Measurements from ENCODE around the gene PRODH2. TPM values are rescaled to one million over a fixed set of nuclear protein-coding genes. Genes with fewer than 3 reads are reported as not detected.

The PRODH2 gene
- total RNA-seq, 1 experiment from 2014 or later, result not detected

DNA sequence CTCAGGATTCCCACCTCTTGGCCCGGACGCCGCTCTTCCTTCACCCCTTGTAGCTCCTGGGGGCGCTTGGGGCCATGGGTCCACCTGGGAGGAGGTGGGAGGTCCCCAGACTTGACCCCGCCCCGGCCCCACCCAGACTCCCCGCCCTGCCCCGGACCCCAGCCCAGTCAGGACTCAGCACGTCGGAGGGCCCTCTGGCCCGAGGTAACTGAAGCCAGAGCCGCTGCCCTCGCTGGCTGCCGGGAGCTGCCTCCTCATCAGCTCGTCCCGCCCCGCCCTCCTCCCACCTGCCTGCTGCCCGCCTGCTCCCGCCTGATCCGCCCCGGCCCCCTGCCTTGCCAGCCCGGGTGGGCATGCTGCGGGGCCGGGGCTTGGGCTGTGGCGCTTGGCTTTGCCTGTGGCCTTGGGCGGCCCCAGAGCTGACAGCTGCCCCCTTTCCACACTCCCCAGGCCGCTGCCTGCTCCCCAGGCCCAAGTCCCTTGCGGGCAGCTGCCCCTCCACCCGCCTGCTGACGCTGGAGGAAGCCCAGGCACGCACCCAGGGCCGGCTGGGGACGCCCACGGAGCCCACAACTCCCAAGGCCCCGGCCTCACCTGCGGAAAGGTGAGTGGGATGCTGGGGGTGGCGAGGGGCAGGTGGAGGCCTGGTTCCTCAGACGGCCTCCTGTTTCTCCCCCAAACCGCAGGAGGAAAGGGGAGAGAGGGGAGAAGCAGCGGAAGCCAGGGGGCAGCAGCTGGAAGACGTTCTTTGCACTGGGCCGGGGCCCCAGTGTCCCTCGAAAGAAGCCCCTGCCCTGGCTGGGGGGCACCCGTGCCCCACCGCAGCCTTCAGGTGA is 27.9 kb downstream of the PRODH2 start:
- POLR2A ChIA-PET, result no interaction called here
- Mint-ChIP-seq H3K4me3 (ENCODE audit: unreplicated experiment) (no peak overlapping the region), H3K9me3 (ENCODE audit: unreplicated experiment) (no peaks in the 10 kb centered on the region), H3K27ac (ENCODE audit: low read depth, unreplicated experiment) (no peak overlapping the region), H3K4me1 (ENCODE audit: insufficient read depth, unreplicated experiment) (no peaks in the 10 kb centered on the region), H3K27me3 (ENCODE audit: insufficient read depth, unreplicated experiment) (no peaks in the 10 kb centered on the region), H3K36me3 (ENCODE audit: insufficient read depth, unreplicated experiment) (no peaks in the 10 kb centered on the region)
- no TSS peak for BruUV-seq (replicated peaks)
- TF ChIP-seq, protein P1, sequence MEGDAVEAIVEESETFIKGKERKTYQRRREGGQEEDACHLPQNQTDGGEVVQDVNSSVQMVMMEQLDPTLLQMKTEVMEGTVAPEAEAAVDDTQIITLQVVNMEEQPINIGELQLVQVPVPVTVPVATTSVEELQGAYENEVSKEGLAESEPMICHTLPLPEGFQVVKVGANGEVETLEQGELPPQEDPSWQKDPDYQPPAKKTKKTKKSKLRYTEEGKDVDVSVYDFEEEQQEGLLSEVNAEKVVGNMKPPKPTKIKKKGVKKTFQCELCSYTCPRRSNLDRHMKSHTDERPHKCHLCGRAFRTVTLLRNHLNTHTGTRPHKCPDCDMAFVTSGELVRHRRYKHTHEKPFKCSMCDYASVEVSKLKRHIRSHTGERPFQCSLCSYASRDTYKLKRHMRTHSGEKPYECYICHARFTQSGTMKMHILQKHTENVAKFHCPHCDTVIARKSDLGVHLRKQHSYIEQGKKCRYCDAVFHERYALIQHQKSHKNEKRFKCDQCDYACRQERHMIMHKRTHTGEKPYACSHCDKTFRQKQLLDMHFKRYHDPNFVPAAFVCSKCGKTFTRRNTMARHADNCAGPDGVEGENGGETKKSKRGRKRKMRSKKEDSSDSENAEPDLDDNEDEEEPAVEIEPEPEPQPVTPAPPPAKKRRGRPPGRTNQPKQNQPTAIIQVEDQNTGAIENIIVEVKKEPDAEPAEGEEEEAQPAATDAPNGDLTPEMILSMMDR (IDR thresholded peaks at IDR 0.05; ENCODE audit: unreplicated experiment), result no peak
- CTCF ChIA-PET, result no interaction called here
- DNase-seq (ENCODE audit: unreplicated experiment), result no peak
- intact Hi-C loops (cut with micrococcal nuclease), result no loop called here

DNA sequence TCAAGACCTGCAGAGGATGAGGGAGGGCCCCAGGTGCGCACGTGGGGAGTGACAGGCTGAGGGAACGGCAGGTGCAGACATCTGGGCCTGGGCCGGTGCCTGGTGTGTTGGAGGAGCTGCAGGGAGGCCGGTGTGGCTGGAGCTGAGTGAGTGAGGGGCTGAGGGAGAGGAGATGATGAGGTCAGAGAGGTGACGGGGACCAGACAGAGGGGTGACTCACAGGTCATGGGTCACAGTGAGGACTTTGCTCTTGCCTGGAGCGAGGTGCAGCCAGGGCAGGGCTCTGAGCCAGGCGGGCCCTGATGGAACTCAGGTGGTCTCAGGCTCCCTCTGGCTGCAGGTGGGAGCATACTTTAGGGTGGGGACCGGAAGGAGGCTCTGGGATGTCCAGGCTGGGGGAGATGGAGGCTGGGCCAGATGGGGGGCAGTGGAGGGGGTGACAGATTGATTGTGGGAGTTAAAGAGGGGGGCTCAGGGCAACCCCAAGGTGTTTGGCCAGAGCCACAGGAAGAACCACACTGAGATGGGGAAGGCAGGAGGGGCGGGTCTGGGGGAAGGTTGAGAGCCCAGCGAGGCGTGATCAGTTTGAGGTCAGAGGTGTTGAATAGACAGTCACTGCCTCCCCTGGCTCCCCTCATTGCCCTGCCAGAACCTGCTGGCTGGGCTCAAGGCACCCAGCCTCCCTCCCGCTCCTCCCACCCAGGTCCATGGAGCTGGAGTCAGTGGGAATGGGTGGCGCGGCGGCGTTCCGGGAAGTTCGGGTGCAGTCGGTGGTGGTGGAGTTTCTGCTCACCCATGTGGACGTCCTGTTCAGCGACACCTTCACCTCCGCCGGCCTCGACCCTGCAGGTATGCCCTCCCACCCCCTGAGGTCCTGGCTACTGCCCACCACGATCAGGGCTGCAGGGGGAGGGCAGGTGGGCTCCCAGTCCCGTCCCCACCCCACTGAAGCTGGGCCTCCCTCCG is 28.9 kb downstream of the PRODH2 start:
- H3K36me3 Mint-ChIP-seq (ENCODE audit: insufficient read depth, unreplicated experiment), result no peaks in the 10 kb centered on the region
- no peaks in the 10 kb centered on the region for H3K27me3 Mint-ChIP-seq (ENCODE audit: insufficient read depth, unreplicated experiment)
- no peak overlapping the region for H3K4me3 Mint-ChIP-seq (ENCODE audit: unreplicated experiment)
- H3K4me1 Mint-ChIP-seq (ENCODE audit: insufficient read depth, unreplicated experiment), result no peaks in the 10 kb centered on the region
- no peaks in the 10 kb centered on the region for H3K9me3 Mint-ChIP-seq (ENCODE audit: unreplicated experiment)
- TF ChIP-seq, protein P1 (IDR thresholded peaks at IDR 0.05; ENCODE audit: unreplicated experiment), result no peak
- ChIA-PET CTCF (no interaction called here), POLR2A (no interaction called here)
- DNase-seq (ENCODE audit: unreplicated experiment), result no peak
- intact Hi-C loops (cut with micrococcal nuclease), result no loop called here
- no peak overlapping the region for H3K27ac Mint-ChIP-seq (ENCODE audit: low read depth, unreplicated experiment)
- BruUV-seq (replicated peaks), result no TSS peak

DNA sequence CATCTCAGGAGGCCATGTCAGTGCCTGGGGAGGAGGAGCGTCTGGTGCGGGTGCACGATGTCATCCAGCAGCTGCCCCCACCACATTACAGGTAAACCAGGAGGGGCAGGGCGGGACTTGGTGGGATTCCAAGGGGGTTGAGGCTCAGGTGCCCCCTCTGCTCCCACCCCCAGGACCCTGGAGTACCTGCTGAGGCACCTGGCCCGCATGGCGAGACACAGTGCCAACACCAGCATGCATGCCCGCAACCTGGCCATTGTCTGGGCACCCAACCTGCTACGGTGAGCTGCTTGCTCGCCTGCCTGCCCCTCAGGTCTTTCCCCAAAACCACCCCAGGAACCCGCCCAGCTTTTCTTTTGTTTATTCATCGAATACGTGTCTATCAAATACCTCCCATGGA is 30.1 kb downstream of the PRODH2 start:
- no TSS peak for BruUV-seq (replicated peaks)
- Mint-ChIP-seq H3K36me3 (ENCODE audit: insufficient read depth, unreplicated experiment) (no peaks in the 10 kb centered on the region), H3K4me1 (ENCODE audit: insufficient read depth, unreplicated experiment) (no peaks in the 10 kb centered on the region), H3K9me3 (ENCODE audit: unreplicated experiment) (no peaks in the 10 kb centered on the region), H3K4me3 (ENCODE audit: unreplicated experiment) (no peak overlapping the region), H3K27ac (ENCODE audit: low read depth, unreplicated experiment) (no peak overlapping the region), H3K27me3 (ENCODE audit: insufficient read depth, unreplicated experiment) (no peaks in the 10 kb centered on the region)
- no peak for DNase-seq (ENCODE audit: unreplicated experiment)
- intact Hi-C loops (cut with micrococcal nuclease), result no loop called here
- ChIA-PET CTCF (interaction anchor here (0.6 kb wide), 1 partner anchor 31 kb away, joined by 3 read pairs; no protein-coding TSS in a partner anchor), POLR2A (interaction anchor here (0.6 kb wide), 1 partner anchor 89 kb away, joined by 3 read pairs; no protein-coding TSS in a partner anchor)
- TF ChIP-seq, protein P1 (IDR thresholded peaks at IDR 0.05; ENCODE audit: unreplicated experiment), result no peak

DNA sequence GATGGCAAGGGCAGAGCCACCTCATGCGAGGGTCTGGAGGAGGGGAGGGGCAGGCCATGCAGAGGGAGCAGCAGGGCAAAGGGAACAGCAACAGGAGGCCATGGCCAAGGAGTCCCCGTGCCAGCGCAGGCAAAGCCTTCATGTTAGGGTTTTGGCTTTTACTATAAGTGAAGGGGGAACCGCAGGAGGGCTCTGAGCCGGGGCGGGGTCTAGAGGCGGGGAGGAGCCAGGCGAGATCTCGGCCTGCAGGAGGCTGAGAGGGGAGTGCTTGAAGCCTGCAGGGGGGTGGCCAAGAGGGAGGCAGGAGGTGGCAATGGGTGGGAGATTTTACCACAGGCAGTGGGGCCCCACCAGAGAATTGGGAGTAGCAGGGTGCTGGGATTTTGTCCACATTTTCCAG is 31.0 kb downstream of the PRODH2 start:
- H3K36me3 Mint-ChIP-seq (ENCODE audit: insufficient read depth, unreplicated experiment), result no peaks in the 10 kb centered on the region
- no peak for DNase-seq (ENCODE audit: unreplicated experiment)
- no peaks in the 10 kb centered on the region for H3K9me3 Mint-ChIP-seq (ENCODE audit: unreplicated experiment)
- no peaks in the 10 kb centered on the region for H3K27me3 Mint-ChIP-seq (ENCODE audit: insufficient read depth, unreplicated experiment)
- H3K4me3 Mint-ChIP-seq (ENCODE audit: unreplicated experiment), result no peak overlapping the region
- POLR2A ChIA-PET, result no interaction called here
- CTCF ChIA-PET, result no interaction called here
- intact Hi-C loops (cut with micrococcal nuclease), result no loop called here
- BruUV-seq (replicated peaks), result no TSS peak
- TF ChIP-seq, protein P1 (IDR thresholded peaks at IDR 0.05; ENCODE audit: unreplicated experiment), result no peak
- peaks cover 2% of the 10 kb centered on the region for H3K4me1 Mint-ChIP-seq (ENCODE audit: insufficient read depth, unreplicated experiment)
- no peak overlapping the region for H3K27ac Mint-ChIP-seq (ENCODE audit: low read depth, unreplicated experiment)
